IMR-90 (cell line): ENCODE data around the gene ZNF358. TPM values are rescaled to one million over a fixed set of nuclear protein-coding genes. Genes with fewer than 3 reads are reported as not detected.
A peak's percentile ranks its signal among the peaks of the same experiment; 100 is the strongest.

ENCODE experiments used
- ATAC-seq: fragments of 200-7000 bp; cut with Tn5 transposase; 2 replicates; pipeline ENCODE4 v1.9.1; 2020; ENCODE audit warnings: low read depth, mild to moderate bottlenecking, moderate library complexity
- BruUV-seq: library from RNA; stranded (reverse); fragments of 400-500 nt; replicated peaks from 2 replicates; lab custom pipeline; 2021; lab: Mats Ljungman, UMichigan
- CTCF ChIA-PET: fragments of 300-600 bp; formaldehyde crosslinking; extraction: SDS; loops from one replicate; lab custom pipeline; 2021; ENCODE audit warnings: antibody characterized with exemption; lab: Yijun Ruan, JAX
- POLR2A ChIA-PET: fragments of 300-600 bp; sonication (Branson Sonifier 250); formaldehyde crosslinking; loops from one replicate; lab custom pipeline; 2022; ENCODE audit warnings: antibody characterized with exemption; ENCODE audit not compliant: unreplicated experiment; lab: Charles Lee
- DNase-seq: peaks from one replicate; pipeline ENCODE4 v3.0.0; 2013
- H2AFZ ChIP-seq: replicated peaks from 2 replicates; pipeline ENCODE3; 2013; ENCODE audit warnings: low read length, mild to moderate bottlenecking; ENCODE audit not compliant: poor library complexity
- H2AK5ac ChIP-seq: 2 replicates; pipeline ENCODE4 v1.6.1; 2013; ENCODE audit warnings: low read depth, low read length, inconsistent platforms
- H2AK9ac ChIP-seq: replicated peaks from 2 replicates; pipeline ENCODE3; 2013; ENCODE audit warnings: mild to moderate bottlenecking, low read depth, low read length, moderate library complexity; ENCODE audit not compliant: poor library complexity
- H2BK120ac ChIP-seq: 2 replicates; pipeline ENCODE4 v1.6.1; 2013; ENCODE audit warnings: low read depth, low read length, inconsistent platforms
- H2BK15ac ChIP-seq: 3 replicates; pipeline ENCODE4 v1.6.1; 2013; ENCODE audit warnings: low read depth, low read length, inconsistent platforms
- H2BK20ac ChIP-seq: 2 replicates; pipeline ENCODE4 v1.6.1; 2013; ENCODE audit warnings: low read depth, mild to moderate bottlenecking, inconsistent platforms, low read length, moderate library complexity
- H2BK5ac ChIP-seq: 2 replicates; pipeline ENCODE4 v1.6.1; 2013; ENCODE audit warnings: mild to moderate bottlenecking, low read depth, low read length, inconsistent platforms; ENCODE audit not compliant: poor library complexity, severe bottlenecking
- H3K14ac ChIP-seq: replicated peaks from 2 replicates; pipeline ENCODE4 v1.6.1; 2013; ENCODE audit warnings: low read depth, low read length, inconsistent platforms
- H3K18ac ChIP-seq: 2 replicates; pipeline ENCODE4 v1.6.1; 2013; ENCODE audit warnings: low read depth, low read length, control low read depth
- H3K23ac ChIP-seq: 2 replicates; pipeline ENCODE4 v1.6.1; 2013; ENCODE audit warnings: low read depth, low read length, inconsistent platforms
- H3K27ac ChIP-seq: 2 replicates; pipeline ENCODE4 v1.5.1; 2013; ENCODE audit warnings: mild to moderate bottlenecking, control low read depth, low read length; ENCODE audit not compliant: insufficient read depth
- H3K27me3 ChIP-seq: 2 replicates; pipeline ENCODE4 v1.6.1; 2013; ENCODE audit warnings: low read length; ENCODE audit not compliant: control insufficient read depth, insufficient read depth
- H3K36me3 ChIP-seq: 2 replicates; pipeline ENCODE4 v1.6.1; 2013; ENCODE audit warnings: low read length, mixed read lengths; ENCODE audit not compliant: control insufficient read depth, insufficient read depth
- H3K4ac ChIP-seq: 2 replicates; pipeline ENCODE4 v1.6.1; 2013; ENCODE audit warnings: low read depth, low read length, inconsistent platforms
- H3K4me1 ChIP-seq: 2 replicates; pipeline ENCODE4 v1.6.1; 2013; ENCODE audit warnings: low read length, mixed read lengths; ENCODE audit not compliant: control insufficient read depth, insufficient read depth
- H3K4me2 ChIP-seq: 2 replicates; pipeline ENCODE4 v1.6.1; 2013; ENCODE audit warnings: low read depth, mild to moderate bottlenecking, control low read depth, low read length, moderate library complexity
- H3K4me3 ChIP-seq: 2 replicates; pipeline ENCODE4 v1.5.1; 2013; ENCODE audit warnings: low read depth, mild to moderate bottlenecking, control low read depth, low read length, moderate library complexity; ENCODE audit not compliant: insufficient read depth
- H3K56ac ChIP-seq: 2 replicates; pipeline ENCODE4 v1.6.1; 2013; ENCODE audit warnings: low read length, inconsistent platforms; ENCODE audit not compliant: insufficient read depth; ENCODE audit errors: extremely low read depth
- H3K79me1 ChIP-seq, 2 experiments: 2 replicates each; pipeline ENCODE4 v1.6.1; 2013; ENCODE audit warnings: low read length in 2 of 2, inconsistent platforms in 1 of 2, low read depth in 1 of 2
- H3K9ac ChIP-seq: 2 replicates; pipeline ENCODE4 v1.6.1; 2013; ENCODE audit warnings: low read depth, low read length, control low read depth
- H3K9me1 ChIP-seq: 2 replicates; pipeline ENCODE4 v1.6.1; 2013; ENCODE audit warnings: low read length, inconsistent platforms; ENCODE audit not compliant: insufficient read depth
- H3K9me3 ChIP-seq: 2 replicates; pipeline ENCODE4 v1.6.1; 2013; ENCODE audit warnings: low read length; ENCODE audit not compliant: control insufficient read depth, insufficient read depth
- H4K20me1 ChIP-seq: 2 replicates; pipeline ENCODE4 v1.6.1; 2013; ENCODE audit warnings: low read length, inconsistent platforms; ENCODE audit not compliant: insufficient read depth
- H4K5ac ChIP-seq: 2 replicates; pipeline ENCODE4 v1.6.1; 2013; ENCODE audit warnings: mild to moderate bottlenecking, low read depth, low read length, control low read depth
- H4K8ac ChIP-seq, 2 experiments: 2 replicates each; pipeline ENCODE4 v1.6.1; 2013; ENCODE audit warnings: low read depth in 2 of 2, low read length in 2 of 2, control low read depth in 1 of 2, inconsistent platforms in 1 of 2
- H4K91ac ChIP-seq: 2 replicates; pipeline ENCODE4 v1.6.1; 2013; ENCODE audit warnings: low read depth, low read length, inconsistent platforms; ENCODE audit not compliant: insufficient read depth
- MAFK ChIP-seq: IDR thresholded peaks from 2 replicates; pipeline ENCODE4 v1.6.1; 2012; ENCODE audit warnings: low read depth, low read length, improper control_type of control experiment
- MAZ ChIP-seq: IDR thresholded peaks from 2 replicates; pipeline ENCODE4 v1.6.1; 2012; ENCODE audit warnings: low read depth, mild to moderate bottlenecking, low read length, improper control_type of control experiment, moderate library complexity, borderline replicate concordance
- WGBS, 2 experiments: methylation state at CpG; one replicate each; pipeline versions ENCODE4 v1.1.5 to v1.1.7; 2013; ENCODE audit warnings: missing lambda C conversion rate in 2 of 2; ENCODE audit not compliant: insufficient read length in 1 of 2; ENCODE audit errors: extremely low coverage in 2 of 2; 5-methylcytosine and 5-hydroxymethylcytosine counted together
- dilution Hi-C: fragments of 300-500 bp; cut with HindIII; formaldehyde crosslinking; loops from one replicate; pipeline ENCODE4 v1.14.3; 2018; ENCODE audit warnings: low sequenced_read_pairs; ENCODE audit not compliant: unreplicated experiment
- in situ Hi-C: fragments of 300-500 bp; cut with MboI; formaldehyde crosslinking; loops from 3 replicates; pipeline ENCODE4 v1.14.3; 2019; ENCODE audit warnings: low sequenced_read_pairs, inconsistent platforms, mixed read lengths
- intact Hi-C: fragments of 100-400 bp; cut with micrococcal nuclease; formaldehyde crosslinking; loops from 2 replicates; pipeline ENCODE4 v1.10.0; 2022
- polyA plus RNA-seq, 3 experiments: library from polyadenylated mRNA; depleted of rRNA; stranded (reverse); fragments of >200 nt; gene quantifications; 2 replicates each; pipeline ENCODE4 v1.2.3, GENCODE V29; 2012; ENCODE audit warnings: low replicate concordance in 1 of 3
- total RNA-seq: library from RNA; depleted of rRNA; stranded (reverse); fragments of >200 nt; gene quantifications from 2 replicates; pipeline ENCODE4 v1.2.3, GENCODE V29; 2012

The ZNF358 gene
- total and polyA plus RNA-seq, 2 of the 4 experiments (the other 2 are of a cell fraction): 5.4 to 30.7 TPM

- CTCF ChIA-PET: no interaction called here
- WGBS, 2 experiments: 36% methylated on average over 14 of the region's 51 CpGs; no CpG with 5 or more reads in 1 of the 2 experiments
- Histone ChIP-seq H3K14ac (no peak overlapping the region), H3K27me3 (no peaks in the 10 kb centered on the region), H2AFZ (peak overlapping the region; percentile 8), H2BK5ac (no peak overlapping the region), H3K9me3 (no peaks in the 10 kb centered on the region), H3K79me1 (0 out of 4 replicates have a peak, but pooled peaks cover 0 to 2% of the 10 kb centered on the region in 2 experiments), H3K9ac (no peak overlapping the region), H2BK15ac (no peak overlapping the region), H2AK5ac (no peak overlapping the region), H3K4ac (no peak overlapping the region), H3K23ac (no peak overlapping the region), H3K4me2 (no peak overlapping the region), H3K36me3 (peaks cover 39% of the 10 kb centered on the region), H2AK9ac (peak overlapping the region; percentile 1), H4K8ac (no peak overlapping the region), H3K27ac (no peak overlapping the region), H3K4me1 (no peaks in the 10 kb centered on the region), H3K9me1 (no peaks in the 10 kb centered on the region), H3K4me3 (no peak overlapping the region), H3K18ac (no peak overlapping the region), H2BK20ac (no peak overlapping the region), H4K20me1 (no peaks in the 10 kb centered on the region; the same call in 1 of the 2 replicates), H2BK120ac (no peak overlapping the region), H3K56ac (no peak overlapping the region), H4K5ac (no peak overlapping the region), H4K91ac (no peak overlapping the region)
- dilution Hi-C loops: no loop called here
- intact Hi-C loops: no loop called here
- in situ Hi-C loops: no loop called here
- ATAC-seq (peak; percentile 73), DNase-seq (peak; percentile 30)
- POLR2A ChIA-PET: no interaction called here
- TF ChIP-seq MAZ (no peak), MAFK (no peak)
- no TSS peak for BruUV-seq
These were observed 35.3 kb downstream of the ZNF358 start for GRCh38 chr19:7550987-7551761.
